Duodenal mucosa (tissue), 2 donors: ENCODE measurements around the gene MYO5C.

Source experiments
- H3K27ac ChIP-seq: one replicate; pipeline ENCODE4 v1.7.0; 2013; ENCODE audit warnings: low read depth, low read length
- H3K27me3 ChIP-seq, 2 donors: one replicate each; pipeline ENCODE4 v1.7.0; 2013; ENCODE audit warnings: low read length in 2 of 2, control low read depth in 1 of 2; ENCODE audit not compliant: insufficient read depth in 2 of 2, control insufficient read depth in 1 of 2
- H3K36me3 ChIP-seq, 2 donors: one replicate each; pipeline ENCODE4 v1.7.0; 2013; ENCODE audit warnings: low read length in 2 of 2, control low read depth in 1 of 2; ENCODE audit not compliant: insufficient read depth in 2 of 2, control insufficient read depth in 1 of 2
- H3K4me1 ChIP-seq, 2 donors: one replicate each; pipeline ENCODE4 v1.7.0; 2013; ENCODE audit warnings: low read length in 2 of 2, control low read depth in 1 of 2; ENCODE audit not compliant: insufficient read depth in 2 of 2, control insufficient read depth in 1 of 2
- H3K4me3 ChIP-seq, 2 donors: one replicate each; pipeline ENCODE4 v1.7.0; 2013; ENCODE audit warnings: low read length in 2 of 2, low read depth in 1 of 2
- H3K9ac ChIP-seq, 2 donors: one replicate each; pipeline ENCODE4 v1.7.0; 2013; ENCODE audit warnings: low read length in 2 of 2, low read depth in 1 of 2
- H3K9me3 ChIP-seq, 2 donors: one replicate each; pipeline ENCODE4 v1.7.0; 2013; ENCODE audit warnings: low read length in 2 of 2, control low read depth in 1 of 2; ENCODE audit not compliant: control insufficient read depth in 1 of 2

Gene MYO5C

DNA sequence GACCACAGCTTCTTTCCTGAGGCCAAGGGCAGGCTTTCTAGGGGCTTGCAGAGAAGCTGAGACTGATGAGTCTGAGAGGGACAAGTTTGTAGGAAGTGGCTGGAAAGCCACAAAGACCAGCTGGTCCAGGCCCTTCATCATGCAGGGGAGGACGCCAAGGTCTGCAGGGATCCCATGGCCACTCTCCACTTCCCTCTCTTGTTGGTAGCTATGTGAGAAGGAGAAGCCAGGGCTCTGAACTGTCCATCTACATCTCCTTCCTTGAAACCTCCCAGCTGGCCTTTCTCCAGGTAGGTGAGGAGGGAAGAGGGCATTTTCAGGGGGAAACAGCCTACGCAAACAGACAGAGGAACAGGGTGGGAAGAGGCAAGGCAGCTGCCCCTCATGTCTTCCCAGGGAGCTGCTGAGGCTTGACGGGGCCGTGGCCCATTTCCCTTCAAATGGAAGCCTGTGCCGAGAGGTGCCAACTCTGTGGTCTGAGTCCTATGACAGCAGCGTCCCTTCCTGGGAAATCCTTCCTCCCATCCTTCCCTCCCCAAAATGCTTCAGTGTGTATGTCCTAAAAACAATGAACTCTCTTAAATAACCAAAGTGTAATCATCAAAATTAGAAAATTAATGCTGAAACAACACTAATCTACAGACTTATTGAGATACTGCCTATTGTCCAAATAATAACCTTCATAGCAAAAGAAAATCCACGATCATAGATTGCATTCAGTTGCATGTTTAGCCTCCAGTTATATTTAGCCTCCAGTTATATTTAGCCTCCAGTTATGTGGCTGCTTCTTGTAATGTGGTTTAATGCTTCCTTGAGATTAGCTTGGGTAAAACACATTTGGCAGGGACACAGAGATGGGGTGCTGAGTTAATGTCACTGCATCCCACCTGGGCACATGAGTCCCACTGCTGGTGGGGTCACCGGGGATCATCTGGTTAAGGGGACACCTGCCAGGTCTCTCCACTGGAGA is 140.4 kb downstream of the MYO5C start:
- no peaks in the 10 kb centered on the region for H3K9me3 ChIP-seq
- no peak overlapping the region for H3K9ac ChIP-seq
- no peak overlapping the region for H3K27ac ChIP-seq
- H3K4me1 ChIP-seq = no peaks in the 10 kb centered on the region
- no peaks in the 10 kb centered on the region for H3K27me3 ChIP-seq
- H3K4me3 ChIP-seq = no peak overlapping the region
- no peaks in the 10 kb centered on the region for H3K36me3 ChIP-seq

DNA sequence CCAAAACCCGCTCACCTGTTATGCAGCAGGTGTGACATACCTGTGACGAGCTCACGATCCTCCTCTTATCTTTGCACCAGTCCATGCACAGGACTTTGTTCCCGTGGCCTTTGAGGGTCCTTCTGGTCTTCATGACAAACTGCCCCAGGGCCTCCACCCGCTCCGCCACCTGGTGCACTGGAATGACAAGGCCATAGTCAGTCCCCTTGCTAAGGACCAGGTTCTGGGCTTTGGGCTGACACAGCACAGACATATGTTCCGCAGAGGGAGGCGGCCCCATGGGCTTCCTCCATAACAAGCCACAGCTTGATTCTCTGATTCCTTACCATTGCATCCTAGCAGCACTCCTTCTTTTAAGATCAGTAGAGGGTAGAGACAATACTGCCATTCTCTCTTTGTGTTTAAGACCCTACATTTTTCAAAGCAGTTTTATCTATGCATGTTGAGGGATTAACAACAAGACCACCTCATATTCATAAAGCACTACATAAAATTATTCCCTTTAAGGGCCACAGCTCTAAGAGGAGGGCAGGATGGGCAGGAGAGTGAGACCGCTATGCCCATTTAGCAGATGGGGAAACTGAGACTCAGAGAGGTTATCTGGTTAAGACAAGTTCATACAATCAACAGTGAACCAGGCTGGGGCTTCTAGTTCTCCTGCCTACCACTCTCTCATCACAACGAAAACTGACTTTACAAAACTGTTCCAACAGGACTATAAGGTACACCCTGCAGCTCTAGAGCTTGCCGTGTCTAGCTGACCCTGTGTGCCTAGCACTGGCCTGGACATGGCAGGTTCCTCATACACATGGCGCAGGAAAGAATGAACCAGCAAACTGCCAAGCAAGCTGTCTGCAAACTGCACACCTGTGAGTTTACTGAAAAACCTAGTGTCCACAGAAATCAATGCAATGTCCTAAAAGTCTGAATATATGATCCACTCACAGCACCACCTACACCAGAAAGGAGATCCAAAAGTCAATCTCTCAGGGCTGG is 141.4 kb downstream of the MYO5C start:
- no peak overlapping the region for H3K27ac ChIP-seq
- no peaks in the 10 kb centered on the region for H3K27me3 ChIP-seq
- no peaks in the 10 kb centered on the region for H3K9me3 ChIP-seq
- H3K4me1 ChIP-seq = no peaks in the 10 kb centered on the region
- no peak overlapping the region for H3K9ac ChIP-seq
- no peak overlapping the region for H3K4me3 ChIP-seq
- peaks cover 0 to 10% of the 10 kb centered on the region in 2 donors for H3K36me3 ChIP-seq

GRCh38 chr15:52151353-52151752 is 144.3 kb downstream of the MYO5C start:
- Histone ChIP-seq H3K27ac (no peak overlapping the region), H3K9me3 (no peaks in the 10 kb centered on the region), H3K36me3 (peaks cover 0 to 10% of the 10 kb centered on the region in 2 donors), H3K27me3 (no peaks in the 10 kb centered on the region), H3K4me3 (no peak overlapping the region), H3K4me1 (no peaks in the 10 kb centered on the region), H3K9ac (no peak overlapping the region)

DNA sequence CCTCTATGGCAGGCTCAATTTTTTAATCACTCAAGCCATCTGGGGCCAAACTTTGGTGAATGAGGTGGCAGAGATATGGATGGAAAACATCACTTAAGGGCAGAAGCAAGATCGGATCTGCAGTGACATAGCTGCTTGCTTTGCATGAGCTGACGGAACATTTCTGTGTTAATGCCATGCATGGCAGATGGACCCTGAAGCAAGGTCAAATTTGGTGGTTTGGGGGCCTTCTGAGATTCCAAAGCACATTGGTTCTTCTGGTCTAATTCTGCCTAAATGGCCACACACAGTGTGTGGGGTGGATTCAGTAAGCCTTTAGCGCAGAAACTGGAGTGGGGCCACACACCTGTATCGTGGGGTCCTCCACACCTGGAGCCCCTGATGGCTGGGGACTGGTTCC is 144.7 kb downstream of the MYO5C start:
- peaks cover 0 to 10% of the 10 kb centered on the region in 2 donors for H3K36me3 ChIP-seq
- no peak overlapping the region for H3K4me3 ChIP-seq
- H3K27ac ChIP-seq = no peak overlapping the region
- H3K4me1 ChIP-seq = no peaks in the 10 kb centered on the region
- no peaks in the 10 kb centered on the region for H3K27me3 ChIP-seq
- H3K9me3 ChIP-seq = no peaks in the 10 kb centered on the region
- H3K9ac ChIP-seq = no peak overlapping the region

DNA sequence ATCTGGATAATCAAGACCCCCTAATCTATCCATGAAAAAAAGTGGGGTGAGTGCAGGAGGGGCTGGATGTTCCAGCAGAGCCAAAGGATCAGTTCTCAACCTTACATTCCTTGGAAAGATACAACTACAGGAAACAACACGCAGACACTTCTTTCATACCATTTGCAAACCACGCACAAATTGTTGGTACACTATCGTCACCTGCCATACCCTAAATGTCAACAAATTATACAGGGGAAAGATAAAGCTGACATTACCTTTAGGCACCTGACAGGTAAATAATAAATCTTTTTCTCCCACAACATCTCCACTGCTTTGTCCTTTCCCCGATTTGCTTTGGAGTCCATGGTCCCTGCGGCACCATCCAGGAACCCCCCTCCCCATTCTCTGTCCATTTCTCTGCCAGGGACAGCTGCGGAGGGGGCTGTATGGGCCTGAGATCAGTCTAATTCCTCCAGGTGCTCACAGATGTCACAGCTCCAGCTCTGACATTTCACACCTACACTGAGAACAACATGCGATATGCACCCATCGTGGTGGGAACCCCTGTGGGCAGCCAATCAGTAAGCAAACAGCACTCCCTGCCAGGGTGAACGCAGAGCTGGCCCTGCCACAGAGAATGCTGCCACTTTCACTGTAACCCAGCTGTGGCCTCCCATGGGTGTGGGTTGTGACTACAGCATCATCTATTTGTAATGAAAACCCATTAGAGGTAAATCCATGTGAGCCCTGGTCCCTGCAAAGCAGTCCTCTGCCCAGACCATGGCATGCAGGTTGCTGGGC is 145.4 kb downstream of the MYO5C start:
- H3K27ac ChIP-seq = no peak overlapping the region
- H3K9ac ChIP-seq = no peak overlapping the region
- H3K4me3 ChIP-seq = no peak overlapping the region
- no peaks in the 10 kb centered on the region for H3K4me1 ChIP-seq
- H3K36me3 ChIP-seq = peaks cover 0 to 10% of the 10 kb centered on the region in 2 donors
- no peaks in the 10 kb centered on the region for H3K27me3 ChIP-seq
- no peaks in the 10 kb centered on the region for H3K9me3 ChIP-seq

GRCh38 chr15:52148403-52148802 is 147.2 kb downstream of the MYO5C start:
- Histone ChIP-seq H3K36me3 (peaks cover 0 to 10% of the 10 kb centered on the region in 2 donors), H3K9ac (no peak overlapping the region), H3K9me3 (no peaks in the 10 kb centered on the region)

GRCh38 chr15:52146776-52147175 is 148.8 kb downstream of the MYO5C start:
- Histone ChIP-seq H3K27ac (no peak overlapping the region), H3K9me3 (no peaks in the 10 kb centered on the region), H3K4me1 (no peaks in the 10 kb centered on the region), H3K36me3 (peaks cover 0 to 10% of the 10 kb centered on the region in 2 donors), H3K27me3 (no peaks in the 10 kb centered on the region), H3K9ac (no peak overlapping the region), H3K4me3 (no peak overlapping the region)

More at GRCh38 chr15:52148403-52148802, 147.2 kb downstream of the MYO5C start:
- H3K4me3 ChIP-seq = no peak overlapping the region
- H3K27me3 ChIP-seq = no peaks in the 10 kb centered on the region
- H3K27ac ChIP-seq = no peak overlapping the region
- H3K4me1 ChIP-seq = no peaks in the 10 kb centered on the region

GRCh38 chr15:52146261-52146660 is 149.3 kb downstream of the MYO5C start:
- H3K9ac ChIP-seq = no peak overlapping the region
- no peaks in the 10 kb centered on the region for H3K9me3 ChIP-seq
- no peaks in the 10 kb centered on the region for H3K27me3 ChIP-seq
- H3K27ac ChIP-seq = no peak overlapping the region
- no peaks in the 10 kb centered on the region for H3K4me1 ChIP-seq
- no peak overlapping the region for H3K4me3 ChIP-seq
- H3K36me3 ChIP-seq = peaks cover 0 to 10% of the 10 kb centered on the region in 2 donors

DNA sequence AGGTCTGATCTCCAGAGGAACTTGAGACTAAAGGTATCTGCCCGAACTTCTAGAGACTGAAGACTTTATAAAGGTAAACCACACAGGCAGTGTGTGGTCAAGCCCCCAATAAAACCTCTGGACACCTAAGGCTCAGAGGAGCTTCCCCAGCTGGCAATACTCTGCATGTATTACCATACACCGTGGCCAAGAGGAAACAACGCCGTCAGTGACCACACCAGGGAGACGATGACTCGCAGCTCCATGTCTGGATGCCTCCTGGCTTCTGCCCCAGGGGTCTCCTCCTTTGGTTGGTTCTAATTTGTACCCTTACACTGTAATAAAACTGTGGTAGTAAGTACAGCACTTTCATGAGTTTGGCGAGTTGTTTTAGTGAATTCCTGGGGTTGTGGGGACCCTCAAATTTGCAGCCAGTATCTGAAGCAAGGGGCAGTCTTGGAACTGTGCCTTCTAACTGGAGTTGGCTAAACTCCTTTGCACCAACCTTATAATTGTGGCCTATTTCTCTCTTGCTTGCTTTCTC is 150.9 kb downstream of the MYO5C start:
- Histone ChIP-seq H3K36me3 (peaks cover 0 to 6% of the 10 kb centered on the region in 2 donors), H3K4me3 (no peak overlapping the region), H3K9me3 (no peaks in the 10 kb centered on the region), H3K4me1 (peaks cover under 1 to 4% of the 10 kb centered on the region in 2 donors), H3K27me3 (no peaks in the 10 kb centered on the region), H3K9ac (no peak overlapping the region), H3K27ac (no peak overlapping the region)
